ENCODE results near the gene PRDM2. TPM values are rescaled to one million over a fixed set of nuclear protein-coding genes. Genes with fewer than 3 reads are reported as not detected.
"Not testable (repeated sequence)": the region's sequence is repeated elsewhere in the genome, so short reads cannot be mapped to it uniquely, and the experiment has no call there.

Gene PRDM2
- total RNA-seq, 2 experiments from 2014 or later = 75.2 to 79.8 TPM

- peak overlapping the region; percentile 97 for H3K4me3 Mint-ChIP-seq
- ATAC-seq (ENCODE audit: low read depth) (no peak), DNase-seq (no peak)
- peaks cover 12% of the 10 kb centered on the region for H3K36me3 Mint-ChIP-seq
- H3K4me1 Mint-ChIP-seq = peaks cover 41% of the 10 kb centered on the region
- no peaks in the 10 kb centered on the region for H3K9me3 Mint-ChIP-seq
- POLR2A ChIA-PET = interaction anchor here (0.7 to 3.1 kb wide), 6 partner anchors 16 to 48 kb away, joined by 3 to 19 read pairs (median 5); no protein-coding TSS in a partner anchor
- peak overlapping the region; percentile 91 for H3K27ac Mint-ChIP-seq
- H3K27me3 Mint-ChIP-seq = no peaks in the 10 kb centered on the region
These were observed 3.1 kb downstream of the PRDM2 start for GRCh38 chr1:13703128-13703513.

DNA sequence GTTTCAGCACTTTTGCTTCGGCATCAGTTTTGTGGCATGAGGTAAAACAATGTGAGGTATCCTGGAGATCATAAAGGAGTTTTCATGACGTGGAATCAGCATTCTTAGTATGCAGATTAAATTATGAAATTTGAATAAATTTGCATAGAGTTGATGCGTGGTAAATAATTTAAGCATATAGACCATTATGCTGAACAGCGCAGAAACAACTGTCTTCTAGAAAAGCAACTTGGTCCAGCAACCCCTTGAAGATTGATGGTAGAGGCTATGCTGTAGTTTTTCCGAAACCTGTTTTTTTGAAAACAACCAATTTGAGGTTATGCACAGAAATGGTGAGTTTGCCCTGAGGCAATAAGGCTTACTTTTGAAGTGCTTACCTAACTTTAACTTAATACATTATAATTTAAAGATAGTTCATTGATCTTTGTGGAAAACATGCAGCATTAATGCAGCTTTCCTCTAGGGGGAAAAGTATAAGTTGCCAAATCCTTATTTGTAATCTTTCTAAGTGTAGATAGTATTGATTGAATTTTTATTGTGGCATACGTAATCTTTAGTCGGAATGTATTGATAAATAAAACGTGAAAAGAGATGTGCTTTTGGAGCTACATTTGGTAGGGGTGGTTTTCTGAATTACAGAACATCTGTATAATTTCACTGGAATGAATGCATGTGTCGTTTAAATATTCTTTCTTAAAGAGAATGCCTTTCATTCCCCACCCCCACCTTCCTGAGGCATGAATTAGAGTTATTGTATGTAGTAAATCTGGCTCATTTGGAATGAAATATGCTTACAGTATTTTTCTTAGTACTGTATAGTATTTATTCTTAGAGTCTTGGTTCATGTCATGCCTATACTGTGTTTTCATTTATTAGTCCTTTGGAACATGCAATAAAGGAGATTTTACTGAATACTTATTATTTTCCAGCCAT is 3.8 kb downstream of the PRDM2 start:
- ATAC-seq (ENCODE audit: low read depth) (no peak), DNase-seq (no peak)
- Mint-ChIP-seq H3K36me3 (peaks cover 12% of the 10 kb centered on the region), H3K9me3 (no peaks in the 10 kb centered on the region), H3K27ac (peak overlapping the region; percentile 91), H3K27me3 (no peaks in the 10 kb centered on the region), H3K4me1 (peaks cover 47% of the 10 kb centered on the region), H3K4me3 (no peak overlapping the region)
- POLR2A ChIA-PET = interaction anchor here (0.9 to 1.6 kb wide), 4 partner anchors 10 to 48 kb away, joined by 3 to 13 read pairs (median 4); no protein-coding TSS in a partner anchor

GRCh38 chr1:13706046-13706445 is 6.1 kb downstream of the PRDM2 start:
- no peak for ATAC-seq (ENCODE audit: low read depth)
- no peak overlapping the region for H3K27ac Mint-ChIP-seq
- no peak for DNase-seq
- no peaks in the 10 kb centered on the region for H3K27me3 Mint-ChIP-seq
- no peak overlapping the region for H3K4me3 Mint-ChIP-seq
- H3K4me1 Mint-ChIP-seq = peaks cover 44% of the 10 kb centered on the region
- H3K9me3 Mint-ChIP-seq = no peaks in the 10 kb centered on the region
- POLR2A ChIA-PET = interaction anchor here (0.6 to 1.2 kb wide), 5 partner anchors 19 to 45 kb away, joined by 3 to 7 read pairs (median 4); no protein-coding TSS in a partner anchor
- H3K36me3 Mint-ChIP-seq = peaks cover 10% of the 10 kb centered on the region

GRCh38 chr1:13707164-13707563 is 7.2 kb downstream of the PRDM2 start:
- H3K9me3 Mint-ChIP-seq = no peaks in the 10 kb centered on the region
- ATAC-seq (ENCODE audit: low read depth) (no peak), DNase-seq (no peak)
- H3K4me3 Mint-ChIP-seq = no peak overlapping the region
- POLR2A ChIA-PET = interaction anchor here (0.6 to 1.3 kb wide), 2 partner anchors 42 to 45 kb away, joined by 4 read pairs; no protein-coding TSS in a partner anchor
- H3K27me3 Mint-ChIP-seq = no peaks in the 10 kb centered on the region
- peaks cover 38% of the 10 kb centered on the region for H3K4me1 Mint-ChIP-seq
- H3K27ac Mint-ChIP-seq = no peak overlapping the region
- H3K36me3 Mint-ChIP-seq = peaks cover 10% of the 10 kb centered on the region

DNA sequence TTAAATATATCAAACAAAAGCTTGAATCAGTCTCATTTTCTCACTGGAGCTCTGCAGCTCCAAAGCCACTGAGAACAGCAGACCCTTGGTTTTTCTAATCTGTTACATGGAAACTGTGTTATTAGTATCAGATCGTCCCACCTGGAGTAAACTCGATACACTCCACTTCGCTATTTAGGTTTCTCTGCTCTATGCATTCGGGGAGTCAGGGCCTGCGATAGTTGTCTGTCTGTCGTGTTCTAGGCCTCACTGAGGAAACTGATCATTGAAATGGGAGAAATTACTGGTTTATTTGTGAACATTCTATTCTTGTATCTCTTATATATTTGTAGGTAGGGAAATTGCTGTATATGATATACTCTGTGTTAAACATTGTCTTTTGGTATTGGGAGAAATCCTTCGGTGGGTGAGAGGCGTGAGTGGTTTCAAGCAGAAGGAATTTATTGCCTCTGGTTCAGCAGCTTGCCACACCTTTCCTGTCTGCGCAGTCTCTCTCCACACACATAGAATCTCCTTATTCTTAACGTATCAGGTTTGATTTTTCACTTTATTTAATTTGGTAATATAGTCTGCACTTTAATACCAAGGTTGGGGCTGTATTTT is 8.5 kb downstream of the PRDM2 start:
- ATAC-seq (ENCODE audit: low read depth) = no peak
- POLR2A ChIA-PET = no interaction called here
- no peak for DNase-seq
- H3K9me3 Mint-ChIP-seq = no peaks in the 10 kb centered on the region
- no peak overlapping the region for H3K27ac Mint-ChIP-seq
- no peaks in the 10 kb centered on the region for H3K27me3 Mint-ChIP-seq
- H3K36me3 Mint-ChIP-seq = peaks cover 13% of the 10 kb centered on the region
- peak overlapping the region; percentile 22 for H3K4me3 Mint-ChIP-seq
- peaks cover 39% of the 10 kb centered on the region for H3K4me1 Mint-ChIP-seq

- H3K27me3 Mint-ChIP-seq = no peaks in the 10 kb centered on the region
- DNase-seq (no peak), ATAC-seq (ENCODE audit: low read depth) (no peak)
- POLR2A ChIA-PET = interaction anchor here (1.1 kb wide), 1 partner anchor 39 kb away, joined by 3 read pairs; no protein-coding TSS in a partner anchor
- H3K4me1 Mint-ChIP-seq = peaks cover 30% of the 10 kb centered on the region
- no peak overlapping the region for H3K4me3 Mint-ChIP-seq
- H3K9me3 Mint-ChIP-seq = no peaks in the 10 kb centered on the region
- H3K27ac Mint-ChIP-seq = no peak overlapping the region
- H3K36me3 Mint-ChIP-seq = peaks cover 15% of the 10 kb centered on the region
These were observed 10.1 kb downstream of the PRDM2 start for GRCh38 chr1:13710086-13710485.

GRCh38 chr1:13714851-13715250 is 14.9 kb downstream of the PRDM2 start:
- Mint-ChIP-seq H3K36me3 (peaks cover 16% of the 10 kb centered on the region), H3K27ac (no peak overlapping the region), H3K27me3 (no peaks in the 10 kb centered on the region), H3K9me3 (peaks cover 3% of the 10 kb centered on the region), H3K4me1 (peaks cover 16% of the 10 kb centered on the region), H3K4me3 (no peak overlapping the region)
- ATAC-seq (ENCODE audit: low read depth) (no peak), DNase-seq (no peak)
- POLR2A ChIA-PET = no interaction called here

- Mint-ChIP-seq H3K36me3 (peaks cover 15% of the 10 kb centered on the region), H3K4me1 (peaks cover 17% of the 10 kb centered on the region)
- DNase-seq; POLR2A ChIA-PET; H3K9me3 Mint-ChIP-seq; H3K27ac Mint-ChIP-seq; ATAC-seq (ENCODE audit: low read depth); H3K27me3 Mint-ChIP-seq; H3K4me3 Mint-ChIP-seq: not testable (repeated sequence)
These were observed 15.8 kb downstream of the PRDM2 start for GRCh38 chr1:13715616-13716287.

- Mint-ChIP-seq H3K9me3 (no peaks in the 10 kb centered on the region), H3K36me3 (peaks cover 14% of the 10 kb centered on the region), H3K4me3 (no peak overlapping the region), H3K27ac (no peak overlapping the region), H3K27me3 (no peaks in the 10 kb centered on the region), H3K4me1 (peaks cover 26% of the 10 kb centered on the region)
- POLR2A ChIA-PET = interaction anchor here (1.5 kb wide), 1 partner anchor 23 kb away, joined by 3 read pairs; no protein-coding TSS in a partner anchor
- ATAC-seq (ENCODE audit: low read depth) (no peak), DNase-seq (no peak)
These were observed 22.9 kb downstream of the PRDM2 start for GRCh38 chr1:13722808-13723360.

DNA sequence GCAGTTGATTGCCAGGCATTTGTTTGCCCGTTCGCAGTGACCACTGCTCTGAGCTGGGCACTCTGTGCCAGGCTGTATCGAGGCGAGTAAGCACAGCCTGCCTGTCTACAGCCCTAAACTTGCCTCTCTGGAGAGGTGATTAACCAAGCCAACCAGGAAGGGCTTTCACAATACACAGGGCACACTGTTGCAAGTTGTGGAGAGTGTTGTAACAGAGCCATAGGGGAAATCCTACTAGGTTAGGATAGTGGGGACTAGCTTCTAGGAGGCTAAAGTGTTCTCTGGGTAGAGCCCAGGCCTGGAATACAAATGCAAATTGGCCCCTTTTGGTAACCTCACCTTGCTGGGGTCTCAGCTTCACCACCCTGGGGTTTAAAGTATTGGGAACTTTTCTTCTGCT is 23.8 kb downstream of the PRDM2 start:
- POLR2A ChIA-PET = no interaction called here
- H3K36me3 Mint-ChIP-seq = peaks cover 9% of the 10 kb centered on the region
- DNase-seq (no peak), ATAC-seq (ENCODE audit: low read depth) (no peak)
- H3K27ac Mint-ChIP-seq = no peak overlapping the region
- no peak overlapping the region for H3K4me3 Mint-ChIP-seq
- no peaks in the 10 kb centered on the region for H3K9me3 Mint-ChIP-seq
- H3K27me3 Mint-ChIP-seq = no peaks in the 10 kb centered on the region
- peaks cover 31% of the 10 kb centered on the region for H3K4me1 Mint-ChIP-seq

GRCh38 chr1:13725714-13726175 is 25.8 kb downstream of the PRDM2 start:
- DNase-seq = no peak
- no peak overlapping the region for H3K4me3 Mint-ChIP-seq
- H3K4me1 Mint-ChIP-seq = peaks cover 40% of the 10 kb centered on the region
- peaks cover 8% of the 10 kb centered on the region for H3K36me3 Mint-ChIP-seq
- peak; percentile 49 for ATAC-seq (ENCODE audit: low read depth)
- peak overlapping the region; percentile 52 for H3K27ac Mint-ChIP-seq
- no peaks in the 10 kb centered on the region for H3K9me3 Mint-ChIP-seq
- H3K27me3 Mint-ChIP-seq = no peaks in the 10 kb centered on the region
- POLR2A ChIA-PET = interaction anchor here (1.0 to 2.7 kb wide), 4 partner anchors 20 to 25 kb away, joined by 4 to 11 read pairs (median 4); no protein-coding TSS in a partner anchor

- Mint-ChIP-seq H3K4me3 (no peak overlapping the region), H3K4me1 (peaks cover 54% of the 10 kb centered on the region), H3K36me3 (peaks cover 4% of the 10 kb centered on the region), H3K27me3 (no peaks in the 10 kb centered on the region), H3K9me3 (no peaks in the 10 kb centered on the region), H3K27ac (no peak overlapping the region)
- ATAC-seq (ENCODE audit: low read depth) (no peak), DNase-seq (no peak)
- POLR2A ChIA-PET = interaction anchor here (1.4 to 6.4 kb wide), 3 partner anchors 21 to 38 kb away, joined by 3 to 88 read pairs (median 6); no protein-coding TSS in a partner anchor
These were observed 28.2 kb downstream of the PRDM2 start for GRCh38 chr1:13728091-13728715.

All from activated naive CD8-positive, alpha-beta T cell treated with anti-CD3 and anti-CD28 coated beads, Interleukin-2, amount 10 ng/mL, durations not matched to agents 7 days and 5 days (primary cell).